ENCODE data around the gene MREG. TPM values are rescaled to one million over a fixed set of nuclear protein-coding genes. Genes with fewer than 3 reads are reported as not detected.

Gene MREG
- total and polyA plus RNA-seq, 9 of the 15 experiments (the other 6 are each of a cell fraction or from before 2014, with no cell fraction given): 0.77 to 3.8 (median 2.3) TPM

DNA sequence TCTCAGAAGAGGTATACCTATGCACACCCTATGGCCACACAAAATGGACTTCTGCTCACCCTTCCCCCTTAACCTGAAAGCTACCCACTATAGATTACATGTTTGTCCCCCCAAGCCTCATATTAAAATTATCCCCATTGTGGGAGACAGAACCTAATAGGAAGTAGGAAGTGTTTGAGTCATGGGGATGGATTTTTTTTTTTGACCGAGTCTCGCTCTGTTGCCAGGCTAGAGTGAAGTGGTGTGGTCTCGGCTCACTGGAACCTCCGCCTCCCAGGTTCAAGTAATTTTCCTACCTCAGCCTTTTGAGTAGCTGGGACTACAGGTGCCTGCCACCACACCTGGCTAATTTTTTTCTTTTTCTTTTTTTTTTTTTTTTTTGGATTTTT lies 98.6 kb downstream of the MREG start:
- H4K20me1 ChIP-seq (replicated peaks; ENCODE audit: control insufficient read depth, insufficient read depth, low read length): no peaks in the 10 kb centered on the region
- WGBS (ENCODE audit: insufficient coverage, low coverage, missing lambda C conversion rate): 63% methylated on average over 3 of the region's 4 CpGs
- H3K4me2 ChIP-seq (ENCODE audit: insufficient read depth, low read length): no peak overlapping the region
- no TSS peak for BruUV-seq (replicated peaks)
- in situ Hi-C loops (cut with MboI) (loop anchor here (10.0 kb wide), 1 partner anchor 460 kb away; no protein-coding TSS in a partner anchor), intact Hi-C loops (cut with micrococcal nuclease) (loop anchor here (10.0 kb wide), 1 partner anchor 120 kb away; no protein-coding TSS in a partner anchor)
- H2AFZ ChIP-seq (ENCODE audit: low read depth, low read length): no peak overlapping the region
- ChIA-PET POLR2A (interaction anchor here (0.9 to 1.5 kb wide), 2 partner anchors 12 to 51 kb away, joined by 3 to 4 read pairs; no protein-coding TSS in a partner anchor), CTCF (ENCODE audit: low intra/inter-chr PET ratio) (no interaction called here)
- TF ChIP-seq TAF1 (IDR thresholded peaks at IDR 0.05; ENCODE audit: control insufficient read depth, extremely low read depth, insufficient read depth, low read length, severe bottlenecking): no peak
- no peak for TF ChIP-seq ELF2 (CRISPR knock-in tag; IDR thresholded peaks at IDR 0.05)
- no peak for TF ChIP-seq THRAP3 (IDR thresholded peaks at IDR 0.05; ENCODE audit: borderline replicate concordance)
- TF ChIP-seq SRSF7 (optimal IDR thresholded peaks at IDR 0.05; ENCODE audit: low read depth, low read length): no peak
- no peak for TF ChIP-seq RBM34 (IDR thresholded peaks at IDR 0.05; ENCODE audit: borderline replicate concordance, insufficient read depth, low read length)
- TF ChIP-seq ZKSCAN3 (CRISPR knock-in tag; IDR thresholded peaks at IDR 0.05): no peak
- TF ChIP-seq, protein P1, sequence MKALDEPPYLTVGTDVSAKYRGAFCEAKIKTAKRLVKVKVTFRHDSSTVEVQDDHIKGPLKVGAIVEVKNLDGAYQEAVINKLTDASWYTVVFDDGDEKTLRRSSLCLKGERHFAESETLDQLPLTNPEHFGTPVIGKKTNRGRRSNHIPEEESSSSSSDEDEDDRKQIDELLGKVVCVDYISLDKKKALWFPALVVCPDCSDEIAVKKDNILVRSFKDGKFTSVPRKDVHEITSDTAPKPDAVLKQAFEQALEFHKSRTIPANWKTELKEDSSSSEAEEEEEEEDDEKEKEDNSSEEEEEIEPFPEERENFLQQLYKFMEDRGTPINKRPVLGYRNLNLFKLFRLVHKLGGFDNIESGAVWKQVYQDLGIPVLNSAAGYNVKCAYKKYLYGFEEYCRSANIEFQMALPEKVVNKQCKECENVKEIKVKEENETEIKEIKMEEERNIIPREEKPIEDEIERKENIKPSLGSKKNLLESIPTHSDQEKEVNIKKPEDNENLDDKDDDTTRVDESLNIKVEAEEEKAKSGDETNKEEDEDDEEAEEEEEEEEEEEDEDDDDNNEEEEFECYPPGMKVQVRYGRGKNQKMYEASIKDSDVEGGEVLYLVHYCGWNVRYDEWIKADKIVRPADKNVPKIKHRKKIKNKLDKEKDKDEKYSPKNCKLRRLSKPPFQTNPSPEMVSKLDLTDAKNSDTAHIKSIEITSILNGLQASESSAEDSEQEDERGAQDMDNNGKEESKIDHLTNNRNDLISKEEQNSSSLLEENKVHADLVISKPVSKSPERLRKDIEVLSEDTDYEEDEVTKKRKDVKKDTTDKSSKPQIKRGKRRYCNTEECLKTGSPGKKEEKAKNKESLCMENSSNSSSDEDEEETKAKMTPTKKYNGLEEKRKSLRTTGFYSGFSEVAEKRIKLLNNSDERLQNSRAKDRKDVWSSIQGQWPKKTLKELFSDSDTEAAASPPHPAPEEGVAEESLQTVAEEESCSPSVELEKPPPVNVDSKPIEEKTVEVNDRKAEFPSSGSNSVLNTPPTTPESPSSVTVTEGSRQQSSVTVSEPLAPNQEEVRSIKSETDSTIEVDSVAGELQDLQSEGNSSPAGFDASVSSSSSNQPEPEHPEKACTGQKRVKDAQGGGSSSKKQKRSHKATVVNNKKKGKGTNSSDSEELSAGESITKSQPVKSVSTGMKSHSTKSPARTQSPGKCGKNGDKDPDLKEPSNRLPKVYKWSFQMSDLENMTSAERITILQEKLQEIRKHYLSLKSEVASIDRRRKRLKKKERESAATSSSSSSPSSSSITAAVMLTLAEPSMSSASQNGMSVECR (CRISPR knock-in tag; IDR thresholded peaks at IDR 0.05): no peak
- no peak for TF ChIP-seq ZNF668 (CRISPR knock-in tag; IDR thresholded peaks at IDR 0.05)
- TF ChIP-seq, protein P2, sequence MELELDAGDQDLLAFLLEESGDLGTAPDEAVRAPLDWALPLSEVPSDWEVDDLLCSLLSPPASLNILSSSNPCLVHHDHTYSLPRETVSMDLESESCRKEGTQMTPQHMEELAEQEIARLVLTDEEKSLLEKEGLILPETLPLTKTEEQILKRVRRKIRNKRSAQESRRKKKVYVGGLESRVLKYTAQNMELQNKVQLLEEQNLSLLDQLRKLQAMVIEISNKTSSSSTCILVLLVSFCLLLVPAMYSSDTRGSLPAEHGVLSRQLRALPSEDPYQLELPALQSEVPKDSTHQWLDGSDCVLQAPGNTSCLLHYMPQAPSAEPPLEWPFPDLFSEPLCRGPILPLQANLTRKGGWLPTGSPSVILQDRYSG (tag; conservative IDR thresholded peaks at IDR 0.05; ENCODE audit: low read depth): no peak
- no peak for TF ChIP-seq ZNF263 (CRISPR knock-in tag; IDR thresholded peaks at IDR 0.05; ENCODE audit: borderline replicate concordance)
- TF ChIP-seq, protein P3, sequence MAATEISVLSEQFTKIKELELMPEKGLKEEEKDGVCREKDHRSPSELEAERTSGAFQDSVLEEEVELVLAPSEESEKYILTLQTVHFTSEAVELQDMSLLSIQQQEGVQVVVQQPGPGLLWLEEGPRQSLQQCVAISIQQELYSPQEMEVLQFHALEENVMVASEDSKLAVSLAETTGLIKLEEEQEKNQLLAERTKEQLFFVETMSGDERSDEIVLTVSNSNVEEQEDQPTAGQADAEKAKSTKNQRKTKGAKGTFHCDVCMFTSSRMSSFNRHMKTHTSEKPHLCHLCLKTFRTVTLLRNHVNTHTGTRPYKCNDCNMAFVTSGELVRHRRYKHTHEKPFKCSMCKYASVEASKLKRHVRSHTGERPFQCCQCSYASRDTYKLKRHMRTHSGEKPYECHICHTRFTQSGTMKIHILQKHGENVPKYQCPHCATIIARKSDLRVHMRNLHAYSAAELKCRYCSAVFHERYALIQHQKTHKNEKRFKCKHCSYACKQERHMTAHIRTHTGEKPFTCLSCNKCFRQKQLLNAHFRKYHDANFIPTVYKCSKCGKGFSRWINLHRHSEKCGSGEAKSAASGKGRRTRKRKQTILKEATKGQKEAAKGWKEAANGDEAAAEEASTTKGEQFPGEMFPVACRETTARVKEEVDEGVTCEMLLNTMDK (IDR thresholded peaks at IDR 0.05; ENCODE audit: borderline replicate concordance, insufficient read depth, low read depth, low read length, poor library complexity, severe bottlenecking): no peak
- no peak for TF ChIP-seq NCOA6 (IDR thresholded peaks at IDR 0.05)
- TF ChIP-seq RFX7 (CRISPR knock-in tag; IDR thresholded peaks at IDR 0.05): no peak
- no peak for TF ChIP-seq HLTF (IDR thresholded peaks at IDR 0.05)
- TF ChIP-seq TAF15 (IDR thresholded peaks at IDR 0.05; ENCODE audit: low read depth, low read length): no peak
- no peak for TF ChIP-seq RFX1 (IDR thresholded peaks at IDR 0.05)
- TF ChIP-seq RBM22 (IDR thresholded peaks at IDR 0.05; ENCODE audit: low read depth, low read length, poor library complexity, severe bottlenecking): no peak
- no peaks in the 10 kb centered on the region for H3K9me1 ChIP-seq (ENCODE audit: control insufficient read depth, insufficient read depth, low read length)
- H3K9ac ChIP-seq (ENCODE audit: insufficient read depth in 1 of 2, low read depth in 2 of 2, low read length in 2 of 2): no peak overlapping the region
- no peak for DNase-seq (ENCODE audit: extremely low read depth in 1 of 4, low spot score in 3 of 4)
- no peak for FAIRE-seq
- H3K79me2 ChIP-seq (ENCODE audit: control insufficient read depth, insufficient read depth, low read length): no peaks in the 10 kb centered on the region
- no peak overlapping the region for H3K4me3 ChIP-seq
- H3K27ac ChIP-seq (ENCODE audit: extremely low read depth, low read depth, low read length): no peak overlapping the region
- H3K27me3 ChIP-seq (ENCODE audit: control insufficient read depth in 2 of 2, insufficient read depth in 2 of 2, low read length in 2 of 2): no peaks in the 10 kb centered on the region
- no peaks in the 10 kb centered on the region for H3K36me3 ChIP-seq (ENCODE audit: control insufficient read depth, insufficient read depth, low read length)
- no peaks in the 10 kb centered on the region for H3K9me3 ChIP-seq (replicated peaks; ENCODE audit: control insufficient read depth, insufficient read depth, low read depth, low read length)
- no peak for ATAC-seq
- H3K4me1 ChIP-seq (replicated peaks in 1 of 2; ENCODE audit: control insufficient read depth in 2 of 2, insufficient read depth in 2 of 2, low read length in 2 of 2): no peaks in the 10 kb centered on the region; a peak in 1 of 5 replicates

Data from K562 (cell line).